NK-92 (cell line): Measurements from ENCODE around the gene PDE1C.

Experiments used
- DNase-seq: peaks from one replicate; lab custom pipeline; 2025; ENCODE audit not compliant: unreplicated experiment; lab: John Stamatoyannopoulos, UW

Gene PDE1C

GRCh38 chr7:32075612-32076011, 5.4 kb upstream of the PDE1C start:
- no peak for DNase-seq

- DNase-seq, result no peak
These were observed 4.8 kb upstream of the PDE1C start for GRCh38 chr7:32074787-32075585.

- DNase-seq, result no peak
These were observed 3.3 kb upstream of the PDE1C start for GRCh38 chr7:32073533-32073932.

GRCh38 chr7:32072397-32072796, 2.2 kb upstream of the PDE1C start:
- no peak for DNase-seq

GRCh38 chr7:32071466-32072091, 1.4 kb upstream of the PDE1C start:
- DNase-seq, result no peak

- DNase-seq, result no peak
These were observed 179 bp downstream of the PDE1C start for GRCh38 chr7:32070051-32070405.

GRCh38 chr7:32069116-32069650, 1.0 kb downstream of the PDE1C start:
- DNase-seq, result no peak

GRCh38 chr7:32068411-32069101, 1.7 kb downstream of the PDE1C start:
- no peak for DNase-seq

GRCh38 chr7:32066441-32066840, 3.8 kb downstream of the PDE1C start:
- DNase-seq, result no peak

- DNase-seq, result no peak
These were observed 6.6 kb downstream of the PDE1C start for GRCh38 chr7:32063614-32064013.

- DNase-seq, result no peak
These were observed 8.1 kb downstream of the PDE1C start for GRCh38 chr7:32062150-32062549.

GRCh38 chr7:32061346-32061745, 8.9 kb downstream of the PDE1C start:
- no peak for DNase-seq

GRCh38 chr7:32059289-32060011, 10.8 kb downstream of the PDE1C start:
- DNase-seq, result no peak

GRCh38 chr7:32058002-32058401, 12.2 kb downstream of the PDE1C start:
- no peak for DNase-seq

GRCh38 chr7:32056767-32057166, 13.4 kb downstream of the PDE1C start:
- DNase-seq, result no peak

- no peak for DNase-seq
These were observed 17.0 kb downstream of the PDE1C start for GRCh38 chr7:32053204-32053603.

GRCh38 chr7:32051128-32051527, 19.1 kb downstream of the PDE1C start:
- DNase-seq, result no peak

- no peak for DNase-seq
These were observed 20.6 kb downstream of the PDE1C start for GRCh38 chr7:32049599-32049998.

GRCh38 chr7:32048970-32049491, 21.2 kb downstream of the PDE1C start:
- no peak for DNase-seq

- no peak for DNase-seq
These were observed 22.4 kb downstream of the PDE1C start for GRCh38 chr7:32047801-32048200.

GRCh38 chr7:32047075-32047474, 23.1 kb downstream of the PDE1C start:
- DNase-seq, result no peak
